ENCODE data around the gene SUFU.

Gene SUFU

GRCh38 chr10:102585026-102585425, 81.3 kb downstream of the SUFU start:
- H4K91ac ChIP-seq (ENCODE audit: low read depth, low read length, poor library complexity), result no peak overlapping the region
- no CpG with 5 or more reads among the region's 1 CpG for WGBS, 2 donors (ENCODE audit: extremely low coverage in 2 of 2, insufficient read length in 2 of 2, insufficient replicate concordance in 1 of 2)
- no peaks in the 10 kb centered on the region for H3K36me3 ChIP-seq (replicated peaks in 1 of 2; ENCODE audit: control insufficient read depth in 2 of 2, insufficient read depth in 2 of 2, low read length in 2 of 2)
- H3K18ac ChIP-seq (ENCODE audit: low read length), result no peak overlapping the region
- H3K27me3 ChIP-seq (ENCODE audit: control insufficient read depth in 3 of 3, insufficient read depth in 3 of 3, low read depth in 1 of 3, low read length in 3 of 3), result no peaks in the 10 kb centered on the region
- no peak for DNase-seq (ENCODE audit: low spot score)
- H3K4me1 ChIP-seq (ENCODE audit: control insufficient read depth in 2 of 2, insufficient read depth in 1 of 2, low read depth in 1 of 2, low read length in 2 of 2), result peaks cover 15 to 18% of the 10 kb centered on the region in 2 donors
- H2AK5ac ChIP-seq (ENCODE audit: low read depth, low read length), result no peak overlapping the region
- no peak overlapping the region for H3K23ac ChIP-seq (ENCODE audit: low read depth, low read length, poor library complexity)
- H4K8ac ChIP-seq (ENCODE audit: low read depth, low read length), result no peak overlapping the region
- no peak overlapping the region for H3K4me2 ChIP-seq (ENCODE audit: insufficient read depth, low read length, poor library complexity, severe bottlenecking)
- no peaks in the 10 kb centered on the region for H3K9me3 ChIP-seq (replicated peaks in 1 of 2; ENCODE audit: control insufficient read depth in 2 of 2, insufficient read depth in 1 of 2, low read depth in 1 of 2, low read length in 2 of 2)
- H2BK15ac ChIP-seq (ENCODE audit: low read length), result no peak overlapping the region
- no peak overlapping the region for H3K9ac ChIP-seq (ENCODE audit: low read depth, low read length, poor library complexity)
- no peak overlapping the region for H2AFZ ChIP-seq (ENCODE audit: low read length)
- H3K4me3 ChIP-seq (ENCODE audit: low read length in 2 of 2), result no peak overlapping the region
- no peak overlapping the region for H3K27ac ChIP-seq (replicated peaks; ENCODE audit: low read length)
- H3K4ac ChIP-seq (ENCODE audit: low read length), result no peak overlapping the region
- no peak overlapping the region for H2BK5ac ChIP-seq (ENCODE audit: low read length)
- H3K14ac ChIP-seq (ENCODE audit: low read length), result no peak overlapping the region
- H2BK120ac ChIP-seq (ENCODE audit: low read depth, low read length), result no peak overlapping the region
- H2BK12ac ChIP-seq (ENCODE audit: low read length), result no peak overlapping the region
- no peaks in the 10 kb centered on the region for H3K79me1 ChIP-seq (ENCODE audit: low read depth, low read length)

DNA sequence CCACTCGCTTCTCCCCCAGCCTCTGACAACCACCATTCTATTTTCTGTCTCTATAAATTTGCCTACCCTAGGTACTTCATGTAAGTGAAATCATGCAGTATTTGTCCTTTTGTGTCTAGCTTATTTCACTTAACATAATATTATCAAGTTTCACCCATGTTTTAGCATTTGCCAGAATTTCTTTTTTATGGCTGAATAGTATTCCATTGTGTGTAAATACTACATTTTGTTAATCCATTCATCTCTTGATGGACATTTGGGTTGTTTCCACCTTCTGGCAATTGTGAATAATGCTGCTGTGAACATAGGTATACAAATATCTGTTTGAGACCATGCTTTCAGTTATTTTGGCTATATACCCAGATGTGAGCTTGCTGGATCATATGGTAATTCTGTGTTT, 83.1 kb downstream of the SUFU start:
- WGBS, 2 donors (ENCODE audit: extremely low coverage in 2 of 2, insufficient read length in 2 of 2, insufficient replicate concordance in 1 of 2), result no CpG with 5 or more reads among the region's 1 CpG

GRCh38 chr10:102588875-102589274, 85.1 kb downstream of the SUFU start:
- Histone ChIP-seq H2AFZ (ENCODE audit: low read length) (no peak overlapping the region), H2BK120ac (ENCODE audit: low read depth, low read length) (no peak overlapping the region), H3K4me1 (ENCODE audit: control insufficient read depth in 2 of 2, insufficient read depth in 1 of 2, low read depth in 1 of 2, low read length in 2 of 2) (no peaks in the 10 kb centered on the region), H2BK5ac (ENCODE audit: low read length) (no peak overlapping the region), H3K4me2 (ENCODE audit: insufficient read depth, low read length, poor library complexity, severe bottlenecking) (no peak overlapping the region), H3K79me1 (ENCODE audit: low read depth, low read length) (no peaks in the 10 kb centered on the region), H2BK15ac (ENCODE audit: low read length) (no peak overlapping the region), H3K9me3 (replicated peaks in 1 of 2; ENCODE audit: control insufficient read depth in 2 of 2, insufficient read depth in 1 of 2, low read depth in 1 of 2, low read length in 2 of 2) (no peaks in the 10 kb centered on the region), H3K23ac (ENCODE audit: low read depth, low read length, poor library complexity) (no peak overlapping the region), H3K18ac (ENCODE audit: low read length) (no peak overlapping the region), H4K8ac (ENCODE audit: low read depth, low read length) (no peak overlapping the region), H3K4me3 (ENCODE audit: low read length in 2 of 2) (no peak overlapping the region), H3K14ac (ENCODE audit: low read length) (no peak overlapping the region), H3K36me3 (replicated peaks in 1 of 2; ENCODE audit: control insufficient read depth in 2 of 2, insufficient read depth in 2 of 2, low read length in 2 of 2) (peaks cover 2 to 4% of the 10 kb centered on the region in 2 donors), H4K91ac (ENCODE audit: low read depth, low read length, poor library complexity) (no peak overlapping the region), H3K9ac (ENCODE audit: low read depth, low read length, poor library complexity) (no peak overlapping the region), H2AK5ac (ENCODE audit: low read depth, low read length) (no peak overlapping the region), H3K27ac (replicated peaks; ENCODE audit: low read length) (no peak overlapping the region), H3K27me3 (ENCODE audit: control insufficient read depth in 3 of 3, insufficient read depth in 3 of 3, low read depth in 1 of 3, low read length in 3 of 3) (no peaks in the 10 kb centered on the region), H2BK12ac (ENCODE audit: low read length) (no peak overlapping the region), H3K4ac (ENCODE audit: low read length) (no peak overlapping the region)
- no CpG with 5 or more reads among the region's 1 CpG for WGBS, 2 donors (ENCODE audit: extremely low coverage in 2 of 2, insufficient read length in 2 of 2, insufficient replicate concordance in 1 of 2)
- no peak for DNase-seq (ENCODE audit: low spot score)

More for the DNA sequence above, 83.1 kb downstream of the SUFU start:
- no peak overlapping the region for H3K4me3 ChIP-seq (ENCODE audit: low read length in 2 of 2)
- no peaks in the 10 kb centered on the region for H3K27me3 ChIP-seq (ENCODE audit: control insufficient read depth in 3 of 3, insufficient read depth in 3 of 3, low read depth in 1 of 3, low read length in 3 of 3)
- H2BK15ac ChIP-seq (ENCODE audit: low read length), result no peak overlapping the region
- H4K8ac ChIP-seq (ENCODE audit: low read depth, low read length), result no peak overlapping the region
- H3K36me3 ChIP-seq (replicated peaks in 1 of 2; ENCODE audit: control insufficient read depth in 2 of 2, insufficient read depth in 2 of 2, low read length in 2 of 2), result no peaks in the 10 kb centered on the region
- no peak overlapping the region for H3K9ac ChIP-seq (ENCODE audit: low read depth, low read length, poor library complexity)
- H3K14ac ChIP-seq (ENCODE audit: low read length), result no peak overlapping the region
- no peak overlapping the region for H2AFZ ChIP-seq (ENCODE audit: low read length)
- H3K23ac ChIP-seq (ENCODE audit: low read depth, low read length, poor library complexity), result no peak overlapping the region
- no peak overlapping the region for H4K91ac ChIP-seq (ENCODE audit: low read depth, low read length, poor library complexity)
- no peak overlapping the region for H2AK5ac ChIP-seq (ENCODE audit: low read depth, low read length)
- no peaks in the 10 kb centered on the region for H3K9me3 ChIP-seq (replicated peaks in 1 of 2; ENCODE audit: control insufficient read depth in 2 of 2, insufficient read depth in 1 of 2, low read depth in 1 of 2, low read length in 2 of 2)
- H3K18ac ChIP-seq (ENCODE audit: low read length), result no peak overlapping the region
- no peak for DNase-seq (ENCODE audit: low spot score)
- H3K4me2 ChIP-seq (ENCODE audit: insufficient read depth, low read length, poor library complexity, severe bottlenecking), result no peak overlapping the region
- H3K27ac ChIP-seq (replicated peaks; ENCODE audit: low read length), result no peak overlapping the region
- H3K4me1 ChIP-seq (ENCODE audit: control insufficient read depth in 2 of 2, insufficient read depth in 1 of 2, low read depth in 1 of 2, low read length in 2 of 2), result peaks cover 12 to 17% of the 10 kb centered on the region in 2 donors
- no peak overlapping the region for H2BK120ac ChIP-seq (ENCODE audit: low read depth, low read length)
- H2BK12ac ChIP-seq (ENCODE audit: low read length), result no peak overlapping the region
- H3K4ac ChIP-seq (ENCODE audit: low read length), result no peak overlapping the region
- no peaks in the 10 kb centered on the region for H3K79me1 ChIP-seq (ENCODE audit: low read depth, low read length)
- no peak overlapping the region for H2BK5ac ChIP-seq (ENCODE audit: low read length)

GRCh38 chr10:102593074-102593803, 89.5 kb downstream of the SUFU start:
- H3K23ac ChIP-seq (ENCODE audit: low read depth, low read length, poor library complexity), result peak overlapping the region; percentile 7
- H2AK5ac ChIP-seq (ENCODE audit: low read depth, low read length), result no peak overlapping the region
- H3K9ac ChIP-seq (ENCODE audit: low read depth, low read length, poor library complexity), result no peak overlapping the region
- H3K14ac ChIP-seq (ENCODE audit: low read length), result no peak overlapping the region
- no peak overlapping the region for H2BK15ac ChIP-seq (ENCODE audit: low read length)
- no peaks in the 10 kb centered on the region for H3K4me1 ChIP-seq (ENCODE audit: control insufficient read depth in 2 of 2, insufficient read depth in 1 of 2, low read depth in 1 of 2, low read length in 2 of 2)
- no peak overlapping the region for H3K4me2 ChIP-seq (ENCODE audit: insufficient read depth, low read length, poor library complexity, severe bottlenecking)
- no peak overlapping the region for H2AFZ ChIP-seq (ENCODE audit: low read length)
- no peaks in the 10 kb centered on the region for H3K9me3 ChIP-seq (replicated peaks in 1 of 2; ENCODE audit: control insufficient read depth in 2 of 2, insufficient read depth in 1 of 2, low read depth in 1 of 2, low read length in 2 of 2)
- H3K27ac ChIP-seq (replicated peaks; ENCODE audit: low read length), result no peak overlapping the region
- no peak overlapping the region for H3K4me3 ChIP-seq (ENCODE audit: low read length in 2 of 2)
- DNase-seq (ENCODE audit: low spot score), result no peak
- H2BK120ac ChIP-seq (ENCODE audit: low read depth, low read length), result no peak overlapping the region
- H2BK12ac ChIP-seq (ENCODE audit: low read length), result no peak overlapping the region
- H4K8ac ChIP-seq (ENCODE audit: low read depth, low read length), result no peak overlapping the region
- H4K91ac ChIP-seq (ENCODE audit: low read depth, low read length, poor library complexity), result no peak overlapping the region
- no peaks in the 10 kb centered on the region for H3K27me3 ChIP-seq (ENCODE audit: control insufficient read depth in 3 of 3, insufficient read depth in 3 of 3, low read depth in 1 of 3, low read length in 3 of 3)
- WGBS, 2 donors (ENCODE audit: extremely low coverage in 2 of 2, insufficient read length in 2 of 2, insufficient replicate concordance in 1 of 2), result no CpG with 5 or more reads among the region's 6 CpGs
- H2BK5ac ChIP-seq (ENCODE audit: low read length), result no peak overlapping the region
- H3K4ac ChIP-seq (ENCODE audit: low read length), result no peak overlapping the region
- peaks cover 2% of the 10 kb centered on the region for H3K79me1 ChIP-seq (ENCODE audit: low read depth, low read length)
- peaks cover 15 to 26% of the 10 kb centered on the region in 2 donors for H3K36me3 ChIP-seq (replicated peaks in 1 of 2; ENCODE audit: control insufficient read depth in 2 of 2, insufficient read depth in 2 of 2, low read length in 2 of 2)
- no peak overlapping the region for H3K18ac ChIP-seq (ENCODE audit: low read length)
